SH-SY5Y (cell line): ENCODE data around the gene PRDM11.

Experiments used
- GATA2 ChIP-seq: IDR thresholded peaks from 2 replicates; pipeline ENCODE4 v1.6.1; 2011; ENCODE audit warnings: mild to moderate bottlenecking, low read depth, low read length
- GATA3 ChIP-seq: IDR thresholded peaks from 2 replicates; pipeline ENCODE4 v1.6.1; 2011; ENCODE audit warnings: low read depth, mild to moderate bottlenecking, low read length, moderate library complexity

DNA sequence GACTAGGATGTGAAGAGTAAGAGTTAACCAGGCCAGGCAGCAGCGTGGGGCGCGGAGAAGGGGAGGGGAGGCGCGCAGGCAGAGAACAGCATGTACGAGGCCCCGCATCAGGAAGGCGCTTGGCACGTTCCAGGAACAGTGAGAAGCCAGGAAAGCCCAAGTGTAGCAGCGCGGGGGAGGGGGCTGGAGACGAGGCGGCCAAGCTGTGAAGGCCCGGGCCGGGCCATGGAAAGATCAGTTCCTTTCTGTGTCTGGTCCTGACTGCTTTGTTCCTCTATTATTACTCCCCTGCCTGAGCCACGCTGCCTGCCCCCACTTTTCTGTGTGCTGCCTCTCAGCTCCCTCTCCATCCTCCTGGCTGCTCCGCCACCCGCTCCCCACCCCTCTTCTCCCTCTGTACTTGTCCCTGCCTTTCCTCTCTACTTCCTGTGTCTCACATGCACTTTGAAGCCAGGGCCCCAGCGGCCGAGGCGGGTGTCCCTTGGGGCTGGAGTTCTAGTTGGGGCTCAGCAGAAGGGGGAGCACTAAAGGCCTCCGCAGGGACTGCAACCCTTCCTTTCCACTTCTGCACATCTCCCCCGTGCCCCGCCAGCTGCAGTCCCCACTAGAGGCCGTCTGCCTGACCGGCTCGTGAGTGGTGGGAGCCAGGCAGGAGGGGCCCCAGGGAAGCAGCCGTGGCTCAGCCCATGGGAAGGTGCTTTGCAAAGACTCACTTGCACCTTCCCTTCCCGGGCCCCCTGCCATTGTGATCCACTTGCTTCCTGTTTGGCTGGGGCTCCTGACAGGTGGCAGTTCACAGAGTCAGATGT is 63.7 kb downstream of the PRDM11 start:
- TF ChIP-seq GATA3, result no peak
- TF ChIP-seq GATA2, result no peak
